ENCODE measurements around the gene RALGPS1.
"Not testable (repeated sequence)": the region's sequence is repeated elsewhere in the genome, so short reads cannot be mapped to it uniquely, and the experiment has no call there.

Gene RALGPS1

DNA sequence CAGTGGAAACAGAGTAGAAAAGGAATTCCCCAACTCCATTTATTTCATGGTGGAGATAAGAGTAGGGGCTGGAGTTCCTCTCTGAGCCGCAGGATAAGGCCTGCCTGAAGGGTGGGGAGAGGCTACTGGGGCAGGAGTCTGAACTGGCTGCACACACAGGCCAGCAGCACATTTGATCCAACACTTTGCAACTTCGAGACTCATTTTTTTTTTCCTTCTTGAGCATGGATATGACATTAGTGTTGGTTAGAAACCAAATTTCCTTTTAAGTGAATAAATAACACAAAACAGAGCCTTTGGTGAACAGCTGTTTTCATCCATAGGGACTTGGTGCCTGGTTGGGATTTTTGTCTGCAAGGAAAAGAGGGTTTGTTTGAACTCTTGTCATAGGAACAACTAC is 76.6 kb downstream of the RALGPS1 start:
- no peak for DNase-seq

DNA sequence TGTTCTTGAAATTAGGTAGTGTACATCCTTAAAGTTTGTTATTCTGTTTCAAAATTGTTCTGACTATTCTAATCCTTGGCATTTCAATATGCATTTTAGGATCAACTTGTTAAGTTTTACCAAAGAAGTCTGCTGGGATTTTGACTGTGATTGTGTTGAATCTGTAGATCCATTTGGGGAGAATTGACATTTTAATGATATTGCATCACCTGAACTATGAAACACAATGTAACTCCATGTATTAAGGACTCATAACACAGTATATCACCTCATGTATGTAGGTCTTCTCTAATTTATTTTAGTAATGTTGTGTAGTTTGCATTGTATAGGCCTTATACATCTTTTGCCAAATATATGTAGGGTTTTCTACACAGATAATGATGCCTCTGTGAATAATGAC is 77.8 kb downstream of the RALGPS1 start:
- DNase-seq, result no peak

DNA sequence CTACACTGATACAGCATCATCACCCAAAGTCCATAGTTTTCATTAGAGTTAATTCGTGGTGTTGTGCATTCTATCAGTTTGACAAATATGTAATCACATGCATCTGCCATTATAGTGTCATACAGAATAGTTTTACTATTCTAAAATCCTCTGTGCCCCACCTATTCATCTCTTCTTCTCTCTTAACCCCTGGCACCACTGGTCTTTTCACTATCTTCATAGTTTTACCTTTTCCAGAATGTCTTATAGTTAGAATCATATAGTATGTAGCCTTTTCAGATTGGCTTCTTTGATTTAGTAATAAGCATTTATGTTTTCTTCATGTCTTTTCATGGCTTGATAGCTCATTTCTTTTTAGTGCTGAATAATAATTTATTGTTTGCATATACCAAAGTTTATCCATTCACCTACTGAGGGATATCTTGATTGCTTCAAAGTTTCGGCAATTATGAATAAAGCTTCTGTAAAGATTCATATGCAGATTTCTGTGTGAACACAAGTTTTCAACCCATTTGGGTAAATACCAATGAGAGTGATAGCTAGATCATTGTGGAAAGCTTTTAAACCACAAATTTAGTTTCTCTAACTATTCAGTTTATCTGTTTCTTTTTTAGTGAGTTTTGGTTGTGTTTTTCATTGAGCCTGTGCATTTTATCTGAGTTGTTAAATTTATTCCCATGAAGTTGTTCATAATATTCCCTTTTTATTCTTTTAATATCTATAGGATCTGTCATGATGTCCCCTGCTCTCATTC is 84.9 kb downstream of the RALGPS1 start:
- no peak for DNase-seq

DNA sequence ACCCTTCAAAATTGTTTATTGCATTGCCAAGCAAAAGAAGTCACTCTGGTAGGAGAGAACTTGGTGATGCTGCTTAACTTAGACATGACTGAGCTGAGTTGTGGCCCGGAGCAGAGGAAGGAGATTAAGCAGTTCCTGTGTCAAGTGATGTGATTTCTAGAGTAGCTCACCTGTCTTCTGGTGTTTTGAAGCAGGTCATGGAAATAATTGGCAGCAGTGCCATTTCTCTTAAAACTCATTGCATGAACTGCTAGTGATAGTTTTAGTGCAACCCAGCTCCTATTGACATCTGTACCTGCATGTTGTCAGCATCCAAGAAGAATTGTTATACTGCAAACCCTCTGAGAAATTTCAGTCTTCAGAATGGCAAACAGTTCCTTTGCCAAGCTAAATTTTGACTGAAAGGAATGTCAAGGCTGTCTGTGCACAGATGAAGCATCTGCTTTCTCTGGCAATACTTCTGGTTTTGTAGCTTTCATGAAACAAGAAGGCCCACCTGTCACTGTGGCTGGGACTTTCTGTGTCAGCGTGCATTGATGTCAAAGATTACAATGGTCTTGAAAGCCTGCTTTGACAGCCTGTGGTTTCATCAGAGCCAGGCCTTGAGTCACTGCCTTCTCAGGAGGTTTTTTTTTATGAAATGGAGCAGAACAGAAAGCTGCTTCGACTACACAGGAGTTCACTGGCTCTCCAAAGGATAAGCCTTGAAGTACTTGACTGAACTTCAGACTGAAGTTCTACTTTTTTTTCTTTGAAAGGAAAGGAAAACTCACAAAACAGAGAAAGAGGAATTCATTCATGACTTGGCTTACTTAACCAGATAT is 90.6 kb downstream of the RALGPS1 start:
- DNase-seq, result no peak

DNA sequence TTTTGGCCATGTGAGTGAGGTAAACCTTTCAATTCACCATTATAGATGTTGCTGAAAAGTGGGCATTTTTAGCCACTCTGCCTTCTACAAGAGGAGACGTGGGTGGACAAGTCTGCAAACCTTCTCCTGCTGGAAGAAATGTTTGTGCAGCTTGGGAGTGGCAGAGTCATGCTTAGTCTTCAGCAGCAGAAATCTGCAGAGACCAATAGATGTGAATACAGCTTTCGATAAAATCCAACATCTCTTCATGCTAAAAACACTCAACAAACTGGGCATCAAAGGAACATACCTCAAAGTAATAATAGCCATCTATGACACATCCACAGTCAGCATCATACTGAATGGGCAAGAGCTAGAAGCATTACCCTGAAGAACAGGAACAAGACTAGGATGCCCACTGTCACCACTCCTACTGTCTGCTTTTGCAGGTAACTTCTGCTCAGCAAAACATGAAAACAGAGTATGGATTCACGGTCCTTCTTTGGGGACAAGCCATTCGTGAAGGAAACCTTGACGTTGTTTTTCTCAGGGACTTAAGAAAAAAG is 91.3 kb downstream of the RALGPS1 start:
- DNase-seq, result no peak

DNA sequence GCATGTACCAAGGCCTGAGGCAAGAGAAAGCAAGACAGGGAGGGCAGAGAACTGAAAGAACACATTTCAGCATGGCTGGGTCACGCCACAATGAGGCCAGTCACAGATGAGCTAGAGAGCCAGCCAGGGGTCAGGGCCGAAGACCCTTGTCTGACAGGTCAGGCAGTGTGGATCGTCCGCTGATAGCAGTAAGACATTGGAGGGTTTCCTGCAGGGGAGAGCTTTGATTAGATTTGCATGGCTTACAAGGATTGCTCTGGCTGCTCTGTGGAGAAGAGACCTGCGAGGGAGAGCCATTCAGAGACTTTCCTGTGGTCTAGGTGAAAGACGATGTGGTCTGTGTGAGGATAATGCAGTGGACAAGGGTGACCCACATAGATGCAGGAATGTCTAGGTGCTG is 93.1 kb downstream of the RALGPS1 start:
- no peak for DNase-seq

DNA sequence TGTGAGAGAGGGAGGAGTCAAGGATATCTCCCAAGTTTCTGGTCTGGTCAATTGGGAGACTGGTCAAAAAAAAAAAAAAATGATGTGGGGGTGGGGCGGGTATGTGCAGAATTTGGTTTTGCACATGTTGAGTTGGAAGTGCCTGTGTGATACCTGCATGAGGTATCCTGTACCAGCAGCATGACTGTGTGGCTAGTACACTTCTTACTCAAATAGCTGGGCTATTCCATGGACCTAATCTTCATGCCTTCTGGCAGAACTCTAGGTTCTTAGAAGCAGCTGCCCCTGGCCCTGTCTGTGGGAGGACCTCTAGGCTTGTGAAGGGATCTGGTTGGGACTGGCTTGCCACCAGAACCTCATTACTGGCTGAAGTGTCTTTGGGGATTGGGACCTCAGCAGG is 93.5 kb downstream of the RALGPS1 start:
- DNase-seq, result no peak

DNA sequence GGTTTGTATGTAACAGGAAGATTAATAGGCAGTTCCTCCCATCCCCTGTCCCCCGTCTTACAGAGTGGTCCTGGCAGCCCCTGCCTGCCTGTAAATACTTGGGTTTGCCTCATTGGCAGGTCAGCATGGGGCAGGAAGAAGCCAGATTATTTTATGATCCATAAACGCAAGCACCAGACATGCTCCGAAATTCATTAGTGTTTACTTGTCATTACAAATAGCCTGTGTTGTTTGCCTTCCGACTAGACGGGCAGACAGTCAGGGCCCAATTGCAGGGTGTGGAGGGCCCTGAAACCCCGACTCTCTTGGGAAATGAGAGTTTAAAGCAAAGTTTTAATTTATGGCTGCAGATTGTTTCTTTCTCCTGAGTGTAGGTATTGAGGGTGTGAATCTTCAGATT is 97.2 kb downstream of the RALGPS1 start:
- no peak for DNase-seq

DNA sequence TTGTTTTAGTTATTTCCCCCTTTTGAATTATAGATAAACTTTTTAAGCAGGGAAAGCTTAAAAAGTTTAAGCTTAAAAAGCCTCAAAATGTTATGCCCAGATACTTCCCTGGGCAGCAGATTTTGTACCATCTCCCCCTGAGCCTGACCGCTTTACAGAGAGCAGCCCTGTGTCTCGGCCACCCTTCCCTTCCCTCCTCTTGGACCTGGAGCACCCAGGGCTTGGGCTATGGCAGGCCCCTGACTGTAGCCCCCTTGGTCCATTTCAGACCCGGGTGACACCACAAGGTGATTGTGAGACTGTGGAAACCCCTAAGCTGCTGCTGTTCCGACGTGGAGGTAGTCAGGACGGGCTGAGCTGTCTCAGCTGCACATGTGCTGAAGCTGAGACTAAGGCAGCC is 97.7 kb downstream of the RALGPS1 start:
- no peak for DNase-seq

DNA sequence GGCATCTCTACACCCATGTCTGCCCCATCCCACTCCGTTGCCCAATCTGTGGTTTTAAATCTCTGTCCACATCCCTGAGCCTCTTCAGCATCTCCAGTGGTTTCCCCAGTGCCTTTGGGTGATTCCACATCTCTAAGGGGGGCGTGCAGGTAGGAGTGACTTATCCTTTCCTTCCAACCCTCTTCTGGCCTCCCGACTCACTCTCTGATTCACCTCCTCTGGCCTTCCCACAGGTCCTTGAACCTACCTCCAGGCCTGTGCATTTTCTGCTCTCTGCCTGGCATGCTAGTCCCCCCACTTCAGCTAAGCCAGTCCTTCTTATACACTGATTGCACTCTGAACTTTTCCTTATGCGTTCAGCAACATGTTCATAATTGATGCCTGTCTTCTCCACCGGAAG is 99.0 kb downstream of the RALGPS1 start:
- no peak for DNase-seq

DNA sequence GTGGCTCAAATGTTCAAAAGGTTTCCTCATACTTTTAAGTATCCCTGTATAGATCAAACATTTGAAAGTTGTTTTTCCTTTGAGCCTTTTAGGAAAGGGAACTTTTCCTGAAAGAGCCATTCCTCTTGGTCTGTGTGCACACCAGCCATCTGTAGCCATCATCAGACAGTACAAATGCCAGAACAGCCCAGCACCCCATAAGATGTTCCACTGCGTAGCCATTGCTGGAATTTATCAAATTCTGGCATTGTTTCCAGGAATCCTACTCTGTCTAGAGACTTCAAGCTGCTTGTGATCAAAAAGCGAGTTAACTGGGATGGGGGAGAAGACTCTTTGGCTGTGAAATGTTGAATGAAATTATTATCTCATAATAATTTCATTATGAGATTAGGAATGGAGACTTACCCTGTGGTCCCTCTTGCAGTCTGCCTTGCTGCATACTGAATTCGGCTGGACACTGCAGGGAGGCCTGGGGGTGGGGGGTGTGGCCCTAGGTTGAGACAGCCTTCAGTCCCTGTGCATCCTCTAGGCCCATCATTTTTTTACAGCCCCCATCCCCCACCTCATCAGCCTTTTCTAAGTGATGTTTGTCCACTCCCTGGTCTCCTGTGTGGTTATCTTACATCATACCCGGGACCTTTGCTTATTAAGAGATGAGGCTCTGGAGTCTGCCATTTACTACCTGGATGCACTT is 99.8 kb downstream of the RALGPS1 start:
- no peak for DNase-seq

DNA sequence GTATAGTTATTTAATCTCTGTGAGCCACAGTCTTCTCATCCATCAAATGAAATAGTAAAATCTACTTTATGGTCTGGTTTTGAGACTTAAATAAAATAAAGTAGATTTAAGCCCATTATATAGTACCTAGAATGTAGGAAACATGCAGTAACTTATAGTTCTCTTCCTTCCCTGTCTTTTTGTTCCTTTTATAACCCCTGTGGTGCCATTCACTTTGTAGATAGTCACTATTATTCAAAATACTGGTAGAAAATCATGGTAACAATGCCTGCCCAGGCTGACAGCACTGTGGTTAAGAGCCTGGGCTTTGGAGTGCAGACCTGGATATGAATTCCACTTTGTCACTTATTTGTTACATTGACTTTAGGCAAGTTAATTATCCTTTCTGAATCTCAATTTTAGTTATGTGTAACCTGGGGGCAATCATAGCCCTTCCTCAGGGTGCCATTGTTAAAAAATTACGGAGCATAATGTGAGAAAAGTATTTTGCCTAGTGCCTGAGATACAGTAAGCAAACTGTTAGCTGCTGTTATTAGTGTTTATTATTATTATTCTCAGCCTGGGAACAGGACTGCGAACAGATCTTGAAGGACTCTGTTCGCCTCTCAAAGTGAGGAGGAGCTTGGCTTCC is 100.4 kb downstream of the RALGPS1 start:
- no peak for DNase-seq

DNA sequence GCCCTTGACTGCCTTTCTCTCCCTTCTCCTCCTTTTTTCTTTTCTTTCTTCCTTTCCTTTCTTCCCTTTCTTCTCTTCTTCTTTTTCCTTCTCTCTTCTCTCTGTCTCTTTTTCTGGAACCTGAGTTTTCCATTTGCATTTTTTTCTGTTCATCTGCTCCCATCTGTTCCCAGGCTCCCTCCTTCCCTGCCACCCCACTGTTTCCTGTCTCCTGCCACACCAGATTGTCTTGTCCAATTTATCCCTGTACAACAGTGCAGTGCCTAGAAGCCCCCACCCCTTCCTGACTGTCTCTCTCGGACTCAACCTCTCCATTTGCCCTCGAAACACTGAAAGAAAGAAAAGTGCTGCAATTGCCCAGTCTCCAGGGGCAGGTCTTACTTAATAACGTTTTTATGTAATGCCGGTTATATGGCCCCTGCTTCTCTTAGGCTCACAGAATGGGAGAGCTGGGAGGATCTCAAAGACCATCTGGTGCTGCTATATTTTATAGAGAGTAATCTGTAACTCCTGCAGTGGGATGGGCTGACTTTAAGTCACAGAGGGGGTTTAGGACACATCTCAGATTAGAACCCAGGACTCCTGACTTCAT is 101.4 kb downstream of the RALGPS1 start:
- DNase-seq, result no peak

DNA sequence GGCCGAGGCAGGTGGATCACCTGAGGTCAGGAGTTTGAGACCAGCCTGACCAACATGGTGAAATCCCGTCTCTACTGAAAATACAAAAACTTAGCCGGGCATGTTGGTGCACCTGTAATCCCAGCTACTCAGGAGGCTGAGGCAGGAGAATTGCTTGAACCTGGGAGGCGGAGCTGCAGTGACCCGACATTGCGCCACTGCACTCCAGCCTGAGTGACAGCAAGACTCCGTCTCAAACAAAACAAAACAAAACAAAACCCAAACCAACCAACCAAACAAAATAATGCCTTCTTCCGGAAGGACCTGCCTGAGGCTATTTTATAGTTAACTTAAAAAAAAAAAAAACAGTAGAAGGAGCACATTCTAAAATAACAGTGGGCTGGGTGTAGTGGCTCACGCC is 103.4 kb downstream of the RALGPS1 start:
- not testable (repeated sequence) for DNase-seq

DNA sequence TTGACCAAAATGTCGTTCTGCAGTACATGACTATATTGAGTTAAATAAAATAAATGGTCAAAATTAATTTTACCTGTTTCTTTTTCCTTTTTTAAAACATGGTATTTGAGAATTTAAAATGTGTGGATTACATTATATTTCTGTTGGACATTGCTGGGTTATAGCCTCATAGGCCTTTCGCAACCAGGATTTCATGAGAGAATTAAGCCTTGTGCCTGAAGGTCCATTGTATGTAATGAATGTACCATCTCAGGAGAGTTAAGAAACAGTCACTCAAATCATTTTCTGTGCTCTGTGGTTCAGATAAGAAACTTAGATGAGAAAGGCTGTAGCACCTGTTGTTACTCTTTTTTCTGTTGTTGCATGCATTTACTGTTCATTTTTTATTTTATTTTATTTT is 104.4 kb downstream of the RALGPS1 start:
- DNase-seq, result no peak

DNA sequence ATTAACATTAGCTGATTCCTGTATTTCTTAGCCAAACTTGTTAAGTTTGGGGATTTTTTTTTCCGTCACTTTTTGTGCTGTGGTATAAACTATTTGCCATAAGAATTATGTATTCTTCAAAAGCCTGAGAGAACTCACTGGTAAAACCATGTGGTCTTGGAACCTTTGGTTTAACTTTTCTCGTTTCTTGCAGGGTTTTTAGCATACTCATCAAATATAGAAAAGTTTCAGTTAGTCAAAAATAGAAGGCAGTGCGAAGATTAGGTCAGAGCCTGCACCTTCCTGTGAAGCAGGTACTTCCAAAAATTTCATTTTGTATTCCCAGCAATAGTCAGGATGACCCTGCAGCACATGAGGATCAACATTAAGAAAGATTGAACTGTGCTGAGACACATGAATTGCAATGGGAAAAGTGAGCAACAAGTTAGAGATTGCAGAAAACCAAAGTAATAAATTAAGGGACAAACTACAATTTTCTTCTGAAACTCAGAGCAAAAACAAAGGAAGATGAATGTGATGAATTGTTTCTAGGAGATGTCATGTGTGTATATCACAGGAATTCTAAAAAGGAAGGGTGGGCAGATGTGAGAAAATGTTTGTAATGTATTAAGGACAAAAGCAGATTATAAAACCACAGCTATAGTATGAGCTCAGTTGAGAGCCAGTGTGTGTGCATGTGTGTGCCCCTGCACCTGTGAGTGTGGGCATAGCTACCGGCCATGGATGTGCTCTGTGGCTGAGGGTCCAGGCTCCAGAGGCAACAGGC is 105.6 kb downstream of the RALGPS1 start:
- no peak for DNase-seq

DNA sequence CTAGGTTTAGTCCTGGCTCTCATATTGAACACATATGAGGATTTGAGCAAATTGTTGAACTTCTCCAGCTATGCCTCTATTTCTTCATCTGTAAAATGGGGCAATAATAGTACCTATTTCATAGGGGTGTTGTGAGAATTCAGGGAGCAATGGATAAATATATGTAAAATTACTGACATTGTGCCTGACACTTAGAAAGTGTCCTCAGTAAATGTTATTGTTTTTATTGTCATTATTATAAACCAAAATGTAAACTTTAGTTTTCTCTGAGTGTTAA is 106.2 kb downstream of the RALGPS1 start:
- DNase-seq, result no peak

DNA sequence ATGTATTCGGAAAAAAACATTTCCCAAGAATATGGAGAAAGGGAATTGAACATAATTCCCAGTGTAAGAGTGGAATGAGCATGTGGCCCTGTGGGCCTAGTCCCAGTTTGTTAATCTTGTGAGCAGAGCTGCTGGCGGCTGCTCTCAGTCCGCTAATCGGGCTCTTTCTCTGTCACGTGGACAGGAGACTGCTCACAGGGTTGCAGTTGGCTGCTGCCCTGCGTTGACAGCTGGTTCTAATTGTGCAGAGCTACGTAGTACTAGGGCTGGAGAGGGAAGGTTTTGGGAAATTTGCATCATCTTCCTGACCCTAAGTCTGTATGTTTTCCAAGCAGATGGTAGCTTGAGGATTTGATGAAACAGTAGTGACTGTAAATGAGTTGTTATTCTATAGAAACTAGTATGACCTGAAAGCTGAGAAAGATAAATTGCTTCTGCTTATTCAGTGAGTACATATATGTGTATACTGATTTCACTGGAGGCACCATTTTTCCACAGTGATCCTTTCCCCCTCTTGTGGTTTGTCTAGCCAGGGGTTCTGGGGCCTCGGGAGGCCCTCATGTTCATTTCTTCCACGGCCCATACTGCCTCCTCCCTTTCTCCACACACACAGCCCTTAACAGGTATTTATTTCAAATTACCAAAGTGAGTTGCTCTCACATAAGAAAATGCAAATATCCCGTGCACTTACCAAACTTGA is 107.2 kb downstream of the RALGPS1 start:
- no peak for DNase-seq

DNA sequence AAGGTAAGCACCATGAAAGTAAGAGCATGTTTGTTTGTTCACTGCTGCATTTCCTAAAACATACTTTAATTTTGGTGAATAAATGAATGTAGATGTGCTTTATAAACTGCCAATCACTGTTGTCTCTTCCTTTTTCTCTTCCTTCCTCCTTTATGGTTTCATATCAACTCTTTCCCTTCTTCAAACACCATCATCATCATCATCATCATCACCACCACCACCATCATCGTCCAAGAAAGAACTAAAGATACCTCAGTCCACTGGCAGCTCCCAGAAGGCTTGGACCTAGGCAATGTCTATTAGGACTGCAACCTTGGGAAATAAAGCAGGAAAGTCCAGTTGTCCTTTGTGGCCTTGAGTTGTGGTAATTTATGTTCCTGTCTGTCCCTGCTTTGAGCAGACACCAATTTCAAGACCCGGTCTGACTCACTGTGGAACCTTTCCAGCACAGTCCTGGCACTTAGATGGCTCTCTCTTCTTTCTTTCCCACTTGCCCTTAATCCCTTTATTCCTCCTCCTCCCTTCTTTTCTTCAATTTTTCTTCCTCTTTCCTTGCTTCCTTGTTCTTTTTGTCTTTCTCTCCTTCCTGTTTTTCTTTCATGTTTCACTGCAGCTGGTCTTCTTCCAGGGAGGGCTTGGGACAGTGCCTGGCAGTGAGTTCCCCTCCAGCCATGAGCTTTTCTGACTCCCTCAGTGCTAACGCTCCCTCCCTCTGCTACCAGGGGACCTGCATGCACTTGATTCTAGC is 108.5 kb downstream of the RALGPS1 start:
- no peak for DNase-seq

DNA sequence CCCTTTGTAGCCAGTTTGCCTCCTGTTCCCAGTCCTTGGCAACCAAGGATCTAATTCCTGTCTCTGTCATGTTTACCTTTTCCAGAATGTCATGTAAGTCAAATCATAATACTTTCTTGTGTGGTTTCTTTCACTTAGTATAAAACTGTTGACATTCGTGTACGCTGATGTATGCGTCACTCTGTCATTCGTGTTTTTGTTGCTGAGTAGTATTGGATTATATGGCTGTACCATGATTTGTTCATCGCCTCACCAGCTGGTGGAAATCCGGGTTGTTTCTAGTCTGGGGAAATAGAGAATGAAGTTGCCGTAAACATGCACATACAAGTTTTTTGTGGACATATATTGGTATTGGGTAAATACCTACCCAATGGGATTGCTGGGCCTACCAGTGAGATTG is 110.5 kb downstream of the RALGPS1 start:
- no peak for DNase-seq

DNA sequence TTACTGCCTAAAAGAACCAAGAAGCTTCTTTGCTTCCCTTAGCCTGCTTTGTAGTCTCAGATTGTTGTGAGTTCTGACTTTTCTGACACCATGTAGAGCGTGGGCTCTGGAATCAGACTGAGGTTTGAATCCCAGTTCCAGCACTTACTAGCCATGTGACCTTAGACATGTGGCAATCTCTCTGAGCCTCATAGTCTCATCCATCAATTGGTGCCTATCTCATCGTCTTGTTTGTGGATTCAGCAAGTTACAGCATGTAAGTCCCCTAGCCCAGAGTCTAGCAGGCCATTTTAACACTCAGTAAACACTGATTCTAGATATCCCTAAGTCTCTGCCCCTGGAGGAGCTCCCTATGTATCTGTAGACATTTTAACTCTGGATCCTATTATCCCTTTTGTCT is 113.1 kb downstream of the RALGPS1 start:
- DNase-seq, result no peak
